HT-29 (cell line): Measurements from ENCODE around the gene PTPN13. TPM values are rescaled to one million over a fixed set of nuclear protein-coding genes. Genes with fewer than 3 reads are reported as not detected.

Source experiments
- total RNA-seq: library from RNA; depleted of rRNA; stranded (reverse); fragments of >200 nt; shearing (Covaris generic); gene quantifications from 2 replicates; pipeline ENCODE4 v1.2.3, GENCODE V29; 2014; rRNA removed

The PTPN13 gene
- total RNA-seq, 1 experiment from 2014 or later = 8.9 TPM

Other genes starting within 250 kb of the PTPN13 start
- gene MAPK10, start 234.3 kb upstream of the PTPN13 start, total RNA-seq = 0.51 and 0.94 TPM in 2 replicates